ENCODE measurements around the gene C2CD2.

Gene C2CD2

DNA sequence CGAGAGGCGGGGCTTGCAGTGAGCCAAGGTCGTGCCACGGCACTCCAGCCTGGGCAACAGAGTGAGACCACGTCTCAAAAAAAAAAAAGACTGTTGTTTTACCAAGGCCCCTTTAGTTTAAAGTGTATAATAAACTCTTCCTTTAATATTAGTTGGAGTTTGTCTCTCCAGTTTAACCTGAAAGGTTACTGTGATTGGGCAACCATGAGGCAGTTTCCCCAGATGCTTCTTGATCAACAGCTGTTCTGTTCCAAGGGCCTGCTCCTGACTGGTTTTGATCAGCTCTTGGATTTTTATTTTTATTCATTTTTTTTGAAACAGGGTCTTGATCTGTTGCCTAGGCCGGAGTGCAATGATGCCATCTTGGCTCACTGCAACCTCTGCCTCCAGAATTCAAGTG is 18.1 kb upstream of the C2CD2 start:
- POLR2A ChIA-PET: no interaction called here
- CTCF ChIA-PET: no interaction called here

DNA sequence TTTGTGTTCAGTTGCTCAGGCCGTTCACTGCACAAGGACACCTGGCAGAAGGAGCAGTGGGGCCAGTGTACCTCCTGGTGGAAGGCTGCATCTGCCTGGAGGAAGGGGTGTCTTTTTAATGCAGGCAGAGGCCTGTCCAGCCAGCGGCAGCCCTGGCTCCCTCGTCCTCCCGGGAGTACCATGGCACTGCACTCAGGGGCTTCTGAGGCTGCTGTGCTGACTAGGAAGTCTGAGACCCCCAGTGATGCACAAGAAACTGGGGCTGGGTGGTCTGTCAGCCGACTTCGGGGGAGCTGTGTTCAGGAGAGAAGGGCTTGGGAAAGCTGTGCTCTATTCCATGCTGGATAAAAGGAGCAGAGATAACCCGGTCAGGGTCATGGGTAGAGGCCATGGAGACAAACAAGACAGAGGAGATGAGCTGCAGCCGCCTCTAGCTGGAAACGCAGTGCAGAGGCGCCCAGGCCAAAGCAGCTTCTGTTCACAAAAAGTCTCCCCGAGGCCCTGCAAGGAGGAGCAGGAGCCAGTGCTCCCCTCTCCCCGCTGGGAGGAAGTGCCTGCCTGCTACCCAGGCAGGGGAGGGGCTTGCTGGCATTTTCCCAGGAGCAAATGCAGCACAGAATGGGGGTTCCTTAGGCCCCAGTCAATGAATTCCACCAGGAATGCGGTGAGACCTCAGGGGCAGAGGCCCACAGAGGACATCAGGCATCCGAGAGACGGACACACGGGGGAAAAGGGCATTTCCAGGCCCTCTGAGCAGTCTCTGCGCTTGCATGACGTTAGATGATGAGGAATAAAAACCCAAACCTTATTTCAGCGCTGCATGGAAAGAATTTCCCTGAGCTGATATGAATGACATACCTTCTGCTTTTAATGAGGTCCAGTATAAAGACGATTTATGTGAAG is 17.2 kb upstream of the C2CD2 start:
- TF ChIP-seq, protein P1, sequence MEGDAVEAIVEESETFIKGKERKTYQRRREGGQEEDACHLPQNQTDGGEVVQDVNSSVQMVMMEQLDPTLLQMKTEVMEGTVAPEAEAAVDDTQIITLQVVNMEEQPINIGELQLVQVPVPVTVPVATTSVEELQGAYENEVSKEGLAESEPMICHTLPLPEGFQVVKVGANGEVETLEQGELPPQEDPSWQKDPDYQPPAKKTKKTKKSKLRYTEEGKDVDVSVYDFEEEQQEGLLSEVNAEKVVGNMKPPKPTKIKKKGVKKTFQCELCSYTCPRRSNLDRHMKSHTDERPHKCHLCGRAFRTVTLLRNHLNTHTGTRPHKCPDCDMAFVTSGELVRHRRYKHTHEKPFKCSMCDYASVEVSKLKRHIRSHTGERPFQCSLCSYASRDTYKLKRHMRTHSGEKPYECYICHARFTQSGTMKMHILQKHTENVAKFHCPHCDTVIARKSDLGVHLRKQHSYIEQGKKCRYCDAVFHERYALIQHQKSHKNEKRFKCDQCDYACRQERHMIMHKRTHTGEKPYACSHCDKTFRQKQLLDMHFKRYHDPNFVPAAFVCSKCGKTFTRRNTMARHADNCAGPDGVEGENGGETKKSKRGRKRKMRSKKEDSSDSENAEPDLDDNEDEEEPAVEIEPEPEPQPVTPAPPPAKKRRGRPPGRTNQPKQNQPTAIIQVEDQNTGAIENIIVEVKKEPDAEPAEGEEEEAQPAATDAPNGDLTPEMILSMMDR (IDR thresholded peaks at IDR 0.05; ENCODE audit: control extremely low read depth, extremely low read depth, low read depth, missing control alignments): no peak
- ChIA-PET POLR2A (no interaction called here), CTCF (interaction anchor here (1.5 kb wide), 1 partner anchor 10 kb away, joined by 6 read pairs; no protein-coding TSS in a partner anchor)
- DNase-seq (ENCODE audit: extremely low spot score): no peak

More for the DNA sequence above, 18.1 kb upstream of the C2CD2 start:
- TF ChIP-seq, protein P1 (IDR thresholded peaks at IDR 0.05; ENCODE audit: control extremely low read depth, extremely low read depth, low read depth, missing control alignments): no peak
- no peak for DNase-seq (ENCODE audit: extremely low spot score)

DNA sequence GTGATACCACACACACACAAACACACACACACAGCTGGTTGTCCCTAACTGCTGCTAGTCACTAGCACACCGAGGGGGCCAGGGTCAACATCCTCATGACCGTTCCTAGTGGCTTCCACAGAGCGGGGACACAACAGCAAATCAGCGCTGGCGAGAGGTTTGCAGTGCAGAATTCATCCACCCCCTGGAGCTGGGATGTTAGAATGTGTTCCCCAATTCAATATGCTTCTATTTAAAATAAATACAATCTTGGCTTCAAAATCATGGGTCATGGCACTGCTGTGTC is 16.2 kb upstream of the C2CD2 start:
- CTCF ChIA-PET: interaction anchor here (1.5 kb wide), 1 partner anchor 9 kb away, joined by 6 read pairs; no protein-coding TSS in a partner anchor
- POLR2A ChIA-PET: no interaction called here

DNA sequence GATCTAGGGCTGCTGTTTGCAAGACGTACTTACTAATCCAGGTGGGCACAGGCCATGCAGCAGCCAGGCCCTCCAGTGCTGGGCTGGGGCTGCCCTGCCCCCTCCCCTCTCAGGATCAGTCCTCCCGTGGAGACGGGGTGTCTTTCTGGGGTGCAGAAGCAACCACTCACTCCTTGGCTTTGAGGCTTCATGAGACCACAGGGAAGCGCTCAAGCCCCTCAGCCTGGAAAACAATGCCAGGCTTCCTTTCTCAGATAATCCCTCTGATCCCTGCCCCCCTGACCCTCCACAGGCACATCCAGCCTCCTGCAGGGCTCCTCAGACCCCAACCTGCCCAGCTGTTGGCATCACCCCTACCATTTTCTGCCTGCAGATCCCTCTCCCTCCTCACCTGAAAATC is 13.9 kb upstream of the C2CD2 start:
- TF ChIP-seq, protein P1 (IDR thresholded peaks at IDR 0.05; ENCODE audit: control extremely low read depth, extremely low read depth, low read depth, missing control alignments): no peak
- POLR2A ChIA-PET: no interaction called here
- CTCF ChIA-PET: interaction anchor here (1.2 kb wide), 1 partner anchor 12 kb away, joined by 4 read pairs; no protein-coding TSS in a partner anchor
- no peak for DNase-seq (ENCODE audit: extremely low spot score)

More for the DNA sequence above, 16.2 kb upstream of the C2CD2 start:
- TF ChIP-seq, protein P1 (IDR thresholded peaks at IDR 0.05; ENCODE audit: control extremely low read depth, extremely low read depth, low read depth, missing control alignments): no peak
- no peak for DNase-seq (ENCODE audit: extremely low spot score)

DNA sequence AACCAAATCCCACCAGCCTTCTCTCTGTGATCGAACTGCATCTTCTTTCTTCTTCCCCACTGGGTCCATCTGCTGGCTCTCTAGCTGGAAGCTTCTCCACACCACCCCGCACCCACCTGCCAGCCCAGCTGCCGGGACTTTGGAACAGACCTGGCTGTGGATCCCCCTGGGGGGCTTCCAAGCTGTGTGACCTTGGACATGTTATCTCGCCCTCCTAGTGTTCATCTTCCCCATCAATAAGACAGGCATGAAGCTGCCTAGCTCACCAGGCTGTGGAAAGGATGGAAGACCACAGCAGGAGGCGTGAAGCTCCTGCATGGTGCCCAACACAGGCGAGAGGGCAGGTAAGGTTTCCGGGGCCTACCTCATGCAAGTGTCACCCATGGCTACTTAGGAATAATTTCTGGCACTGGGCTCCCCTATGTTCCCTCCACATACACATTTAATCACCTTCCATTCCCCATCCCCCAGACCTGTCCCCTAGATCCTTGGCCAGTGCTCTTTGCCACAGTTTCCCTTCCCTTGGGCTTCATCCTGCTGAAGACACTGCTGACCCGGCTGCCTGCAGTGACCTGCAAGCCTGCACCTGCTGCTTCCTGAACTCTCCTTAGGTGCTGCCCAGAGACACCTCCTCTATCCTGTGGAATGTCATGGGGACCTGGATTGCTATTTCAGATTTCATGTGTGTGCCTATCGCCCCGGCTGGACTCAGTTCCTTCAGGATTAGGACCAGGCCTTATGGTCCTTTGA is 13.2 kb upstream of the C2CD2 start:
- DNase-seq (ENCODE audit: extremely low spot score): no peak
- ChIA-PET CTCF (interaction anchor here (1.2 kb wide), 1 partner anchor 11 kb away, joined by 4 read pairs; no protein-coding TSS in a partner anchor), POLR2A (interaction anchor here (0.6 kb wide), 1 partner anchor 150 kb away, joined by 3 read pairs; no protein-coding TSS in a partner anchor)
- TF ChIP-seq, protein P1 (IDR thresholded peaks at IDR 0.05; ENCODE audit: control extremely low read depth, extremely low read depth, low read depth, missing control alignments): no peak

DNA sequence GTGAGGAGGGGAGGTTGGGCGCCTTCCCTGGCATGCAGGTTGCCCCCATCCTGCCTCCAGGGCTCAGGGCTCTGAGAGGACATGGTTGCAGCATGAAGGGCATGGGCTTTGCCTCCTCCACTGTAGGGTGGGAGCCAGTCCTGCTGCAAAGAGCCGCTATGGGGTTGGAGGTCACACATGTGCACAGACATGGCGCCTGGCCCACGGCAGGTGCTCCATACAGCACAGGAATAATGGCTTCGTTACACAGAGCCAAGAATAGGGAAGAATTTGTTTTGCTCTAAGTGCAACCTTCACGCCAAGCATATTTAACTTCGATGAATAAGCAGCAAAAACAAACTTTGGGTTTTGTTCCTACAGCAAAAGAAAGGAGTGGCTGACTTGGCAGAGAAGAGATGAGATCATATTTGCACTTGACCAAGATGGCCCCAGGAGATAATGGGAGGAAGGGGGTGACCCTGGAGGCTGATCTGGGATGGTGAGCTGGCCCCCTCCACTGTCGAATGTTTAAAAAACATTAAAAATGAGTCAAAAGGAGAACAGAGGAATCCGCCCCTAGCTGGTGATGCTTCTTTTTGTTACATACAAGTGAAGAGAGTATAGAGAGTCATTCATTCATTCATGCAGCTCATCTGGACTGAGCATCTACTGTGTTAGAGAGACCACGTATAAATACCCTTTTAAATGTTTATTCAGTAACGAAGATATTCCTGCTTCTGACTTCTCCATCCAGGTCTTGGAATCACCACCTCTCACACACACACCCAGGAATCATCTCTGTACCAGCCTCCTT is 12.4 kb upstream of the C2CD2 start:
- ChIA-PET POLR2A (no interaction called here), CTCF (no interaction called here)
- TF ChIP-seq, protein P1 (IDR thresholded peaks at IDR 0.05; ENCODE audit: control extremely low read depth, extremely low read depth, low read depth, missing control alignments): no peak
- no peak for DNase-seq (ENCODE audit: extremely low spot score)

Data from GM10248 (cell line).